Astrocyte (in vitro differentiated cells and primary cell): ENCODE measurements around the gene HYAL1.

Experiments used
- EZH2 ChIP-seq: IDR thresholded peaks from 2 replicates; pipeline ENCODE4 v1.6.1; 2012; ENCODE audit warnings: mild to moderate bottlenecking, low read length, inconsistent platforms; ENCODE audit not compliant: insufficient read depth
- TF ChIP-seq, protein P1 (sequence below): IDR thresholded peaks from 2 replicates; pipeline ENCODE4 v1.5.1; 2011; ENCODE audit warnings: low read depth, mild to moderate bottlenecking, inconsistent platforms, low read length, moderate library complexity; ENCODE audit not compliant: insufficient read depth

- TF ChIP-seq, protein P1, sequence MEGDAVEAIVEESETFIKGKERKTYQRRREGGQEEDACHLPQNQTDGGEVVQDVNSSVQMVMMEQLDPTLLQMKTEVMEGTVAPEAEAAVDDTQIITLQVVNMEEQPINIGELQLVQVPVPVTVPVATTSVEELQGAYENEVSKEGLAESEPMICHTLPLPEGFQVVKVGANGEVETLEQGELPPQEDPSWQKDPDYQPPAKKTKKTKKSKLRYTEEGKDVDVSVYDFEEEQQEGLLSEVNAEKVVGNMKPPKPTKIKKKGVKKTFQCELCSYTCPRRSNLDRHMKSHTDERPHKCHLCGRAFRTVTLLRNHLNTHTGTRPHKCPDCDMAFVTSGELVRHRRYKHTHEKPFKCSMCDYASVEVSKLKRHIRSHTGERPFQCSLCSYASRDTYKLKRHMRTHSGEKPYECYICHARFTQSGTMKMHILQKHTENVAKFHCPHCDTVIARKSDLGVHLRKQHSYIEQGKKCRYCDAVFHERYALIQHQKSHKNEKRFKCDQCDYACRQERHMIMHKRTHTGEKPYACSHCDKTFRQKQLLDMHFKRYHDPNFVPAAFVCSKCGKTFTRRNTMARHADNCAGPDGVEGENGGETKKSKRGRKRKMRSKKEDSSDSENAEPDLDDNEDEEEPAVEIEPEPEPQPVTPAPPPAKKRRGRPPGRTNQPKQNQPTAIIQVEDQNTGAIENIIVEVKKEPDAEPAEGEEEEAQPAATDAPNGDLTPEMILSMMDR: no peak
- no peak for TF ChIP-seq EZH2
Observed at GRCh38 chr3:50330330-50330729, 27.0 kb upstream of the HYAL1 start.
